Kidney (tissue), 14 donors: ENCODE measurements around the gene SOD1. TPM values are rescaled to one million over a fixed set of nuclear protein-coding genes. Genes with fewer than 3 reads are reported as not detected.

Experiments
- DNase-seq, 5 donors: peaks; one replicate each; pipeline ENCODE4 v3.0.0-alpha.2; 2013 to 2020
- FAIRE-seq: peaks from 2 replicates; lab custom pipeline; 2012; peaks lifted over from hg19 to GRCh38; lab: Jason Lieb, UNC
- H3K27ac ChIP-seq, 2 donors: one replicate each; pipeline ENCODE4 v1.7.0; 2013; ENCODE audit warnings: low read depth in 2 of 2, low read length in 2 of 2, inconsistent platforms in 1 of 2
- H3K27me3 ChIP-seq: one replicate; pipeline ENCODE4 v1.7.1; 2013; ENCODE audit warnings: low read length, inconsistent platforms; ENCODE audit not compliant: control insufficient read depth, insufficient read depth
- H3K36me3 ChIP-seq, 3 donors: one replicate each; pipeline versions ENCODE4 v1.7.0 to v1.7.1; 2013; ENCODE audit warnings: low read length in 3 of 3, control low read depth in 1 of 3, inconsistent platforms in 1 of 3; ENCODE audit not compliant: insufficient read depth in 3 of 3, control insufficient read depth in 2 of 3
- H3K4me1 ChIP-seq, 3 donors: one replicate each; pipeline versions ENCODE4 v1.7.0 to v1.7.1; 2013; ENCODE audit warnings: low read length in 3 of 3, inconsistent platforms in 1 of 3, low read depth in 1 of 3; ENCODE audit not compliant: control insufficient read depth in 2 of 3, insufficient read depth in 2 of 3
- H3K4me3 ChIP-seq, 3 donors: one replicate each; pipeline versions ENCODE4 v1.7.0 to v1.8.1; 2013; ENCODE audit warnings: low read length in 3 of 3, control low read depth in 1 of 3, inconsistent platforms in 1 of 3
- H3K9ac ChIP-seq, 3 donors: one replicate each; pipeline versions ENCODE4 v1.7.0 to v1.7.1; 2013; ENCODE audit warnings: low read length in 3 of 3, control low read depth in 1 of 3, inconsistent platforms in 1 of 3
- H3K9me3 ChIP-seq, 3 donors: one replicate each; pipeline versions ENCODE4 v1.7.0 to v1.7.1; 2013; ENCODE audit warnings: low read length in 3 of 3, control low read depth in 1 of 3, inconsistent platforms in 1 of 3; ENCODE audit not compliant: control insufficient read depth in 2 of 3, insufficient read depth in 1 of 3
- CTCF ChIP-seq: IDR thresholded peaks from 3 replicates; pipeline ENCODE4 v1.5.1; 2012; ENCODE audit warnings: mild to moderate bottlenecking, moderate library complexity, borderline replicate concordance; ENCODE audit not compliant: insufficient read depth; ENCODE audit errors: extremely low read depth
- intact Hi-C: fragments of 100-400 bp; cut with DNase I; formaldehyde crosslinking; loops from one replicate; pipeline ENCODE4 v1.11.1; 2022
- polyA plus RNA-seq: library from polyadenylated mRNA; stranded (reverse); fragments of 350-450 nt; fragmentation: Illumina TruSeq; extraction: RNeasy Lipid Tissue Mini Kit (QIAGEN cat#74804); gene quantifications from one replicate; pipeline ENCODE4 v1.2.3, GENCODE V29; 2014; ENCODE audit warnings: low read depth, low replicate concordance; ENCODE audit not compliant: insufficient read depth
- total RNA-seq: library from RNA; stranded (reverse); fragmentation: NEBNext Ultra II Directional; extraction: Animal tissue kit (Norgen Biotek cat#: 25700); gene quantifications from one replicate; pipeline ENCODE4 v1.2.1, GENCODE V29; 2021
- donor health status: control.
- donor health status: control.
- donor health status: control.
- donor health status: control.
- donor health status: control.
- donor health status: DM: yes; HTN: yes; CAD: no.
- donor health status: Normal renal cell carcinoma (clear cell type).

Gene SOD1
- total and polyA plus RNA-seq, 2 donors from 2014 or later: 243 to 910 TPM

- Histone ChIP-seq H3K27me3 (no peaks in the 10 kb centered on the region), H3K4me1 (no peaks in the 10 kb centered on the region), H3K27ac (no peak overlapping the region), H3K9ac (no peak overlapping the region), H3K36me3 (no peaks in the 10 kb centered on the region), H3K9me3 (no peaks in the 10 kb centered on the region), H3K4me3 (no peak overlapping the region)
- FAIRE-seq (no peak), DNase-seq (no peak)
- no peak for TF ChIP-seq CTCF
- intact Hi-C loops: no loop called here
Observed at GRCh38 chr21:31708541-31708940, 49.0 kb downstream of the SOD1 start.

- no peak for DNase-seq
- intact Hi-C loops: no loop called here
- no peak for FAIRE-seq
- Histone ChIP-seq H3K36me3 (no peaks in the 10 kb centered on the region), H3K27me3 (no peaks in the 10 kb centered on the region), H3K4me1 (no peaks in the 10 kb centered on the region), H3K27ac (no peak overlapping the region), H3K9ac (no peak overlapping the region), H3K4me3 (no peak overlapping the region), H3K9me3 (no peaks in the 10 kb centered on the region)
- no peak for TF ChIP-seq CTCF
Observed at GRCh38 chr21:31710586-31710985, 51.1 kb downstream of the SOD1 start.

DNA sequence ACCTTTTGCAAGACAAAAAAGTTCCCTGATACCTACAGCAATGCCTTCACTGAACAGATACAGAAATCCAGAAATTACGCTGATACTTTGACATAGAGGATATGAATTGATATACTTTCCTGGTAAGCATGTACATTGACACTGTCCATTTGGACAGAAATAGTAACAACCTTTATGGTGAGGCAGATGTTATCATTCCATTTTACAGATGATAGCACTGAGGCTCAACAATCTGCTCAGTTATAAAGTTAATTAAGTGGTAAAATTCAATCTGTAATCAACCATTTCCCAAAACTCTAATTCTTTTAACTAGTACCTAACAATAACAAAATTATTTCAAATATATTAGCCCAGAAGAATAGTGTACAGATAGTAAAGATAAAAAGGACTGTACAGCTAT, 51.8 kb downstream of the SOD1 start:
- no peak overlapping the region for H3K4me3 ChIP-seq
- FAIRE-seq (no peak), DNase-seq (no peak)
- no peak overlapping the region for H3K27ac ChIP-seq
- H3K9ac ChIP-seq: no peak overlapping the region
- no peaks in the 10 kb centered on the region for H3K27me3 ChIP-seq
- no peak for TF ChIP-seq CTCF
- H3K4me1 ChIP-seq: no peaks in the 10 kb centered on the region
- intact Hi-C loops: no loop called here
- H3K9me3 ChIP-seq: no peaks in the 10 kb centered on the region
- no peaks in the 10 kb centered on the region for H3K36me3 ChIP-seq

DNA sequence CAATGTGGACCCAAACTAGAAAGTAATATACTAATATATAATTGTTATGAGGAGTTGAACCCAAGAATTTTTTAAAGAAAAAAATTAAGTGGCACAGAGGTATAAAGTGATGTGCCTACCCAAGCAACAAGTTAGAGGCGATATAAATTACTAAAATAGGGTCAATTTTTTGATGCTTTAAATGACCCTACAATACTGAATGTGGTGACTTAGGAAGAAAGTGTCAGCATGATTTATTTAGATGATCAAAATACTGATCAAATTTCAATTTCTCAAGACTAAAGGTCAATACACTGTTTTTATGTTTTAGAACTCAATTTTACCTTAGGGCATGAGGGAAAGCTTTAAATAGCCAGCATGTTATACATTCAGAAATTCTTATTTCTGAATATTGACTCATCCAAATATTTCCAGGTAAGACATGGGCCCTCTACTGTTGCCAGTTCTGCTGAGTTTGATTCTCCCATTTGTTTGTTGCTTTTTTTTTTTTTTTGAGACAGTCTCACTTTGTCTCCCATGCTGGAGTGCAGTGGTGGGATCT, 52.3 kb downstream of the SOD1 start:
- DNase-seq (no peak), FAIRE-seq (no peak)
- TF ChIP-seq CTCF: no peak
- no peaks in the 10 kb centered on the region for H3K9me3 ChIP-seq
- intact Hi-C loops: no loop called here
- H3K9ac ChIP-seq: no peak overlapping the region
- no peak overlapping the region for H3K4me3 ChIP-seq
- H3K4me1 ChIP-seq: no peaks in the 10 kb centered on the region
- H3K27me3 ChIP-seq: no peaks in the 10 kb centered on the region
- H3K27ac ChIP-seq: no peak overlapping the region
- no peaks in the 10 kb centered on the region for H3K36me3 ChIP-seq
